Measurements from ENCODE around the gene ZCCHC4. TPM values are rescaled to one million over a fixed set of nuclear protein-coding genes. Genes with fewer than 3 reads are reported as not detected.

The ZCCHC4 gene
- total RNA-seq, 1 donor from 2014 or later = 9.0 TPM

GRCh38 chr4:25307596-25307995 is 5.0 kb upstream of the ZCCHC4 start:
- DNase-seq (ENCODE audit: low spot score) = no peak
- H3K27me3 Mint-ChIP-seq (ENCODE audit: unreplicated experiment) = no peaks in the 10 kb centered on the region
- no peaks in the 10 kb centered on the region for H3K9me3 Mint-ChIP-seq (ENCODE audit: unreplicated experiment)
- no peak overlapping the region for H3K27ac Mint-ChIP-seq (ENCODE audit: unreplicated experiment)
- no peak for TF ChIP-seq CTCF (IDR thresholded peaks at IDR 0.05; ENCODE audit: unreplicated experiment)
- no peaks in the 10 kb centered on the region for H3K36me3 Mint-ChIP-seq (ENCODE audit: low read depth, unreplicated experiment)
- no peaks in the 10 kb centered on the region for H3K4me1 Mint-ChIP-seq (ENCODE audit: unreplicated experiment)
- no peak overlapping the region for H3K4me3 Mint-ChIP-seq (ENCODE audit: unreplicated experiment)

- DNase-seq (ENCODE audit: low spot score) = no peak
- Mint-ChIP-seq H3K27me3 (ENCODE audit: unreplicated experiment) (no peaks in the 10 kb centered on the region), H3K27ac (ENCODE audit: unreplicated experiment) (no peak overlapping the region), H3K36me3 (ENCODE audit: low read depth, unreplicated experiment) (no peaks in the 10 kb centered on the region), H3K9me3 (ENCODE audit: unreplicated experiment) (no peaks in the 10 kb centered on the region), H3K4me1 (ENCODE audit: unreplicated experiment) (no peaks in the 10 kb centered on the region), H3K4me3 (ENCODE audit: unreplicated experiment) (no peak overlapping the region)
- no peak for TF ChIP-seq CTCF (IDR thresholded peaks at IDR 0.05; ENCODE audit: unreplicated experiment)
These were observed 4.3 kb upstream of the ZCCHC4 start for GRCh38 chr4:25308306-25308705.

GRCh38 chr4:25308761-25309160 is 3.8 kb upstream of the ZCCHC4 start:
- DNase-seq (ENCODE audit: low spot score) = no peak
- H3K36me3 Mint-ChIP-seq (ENCODE audit: low read depth, unreplicated experiment) = no peaks in the 10 kb centered on the region
- H3K27me3 Mint-ChIP-seq (ENCODE audit: unreplicated experiment) = no peaks in the 10 kb centered on the region
- H3K27ac Mint-ChIP-seq (ENCODE audit: unreplicated experiment) = no peak overlapping the region
- H3K9me3 Mint-ChIP-seq (ENCODE audit: unreplicated experiment) = no peaks in the 10 kb centered on the region
- no peaks in the 10 kb centered on the region for H3K4me1 Mint-ChIP-seq (ENCODE audit: unreplicated experiment)
- no peak for TF ChIP-seq CTCF (IDR thresholded peaks at IDR 0.05; ENCODE audit: unreplicated experiment)
- no peak overlapping the region for H3K4me3 Mint-ChIP-seq (ENCODE audit: unreplicated experiment)

- Mint-ChIP-seq H3K27me3 (ENCODE audit: unreplicated experiment) (no peaks in the 10 kb centered on the region), H3K4me1 (ENCODE audit: unreplicated experiment) (peaks cover 5% of the 10 kb centered on the region), H3K4me3 (ENCODE audit: unreplicated experiment) (no peak overlapping the region), H3K36me3 (ENCODE audit: low read depth, unreplicated experiment) (no peaks in the 10 kb centered on the region), H3K27ac (ENCODE audit: unreplicated experiment) (no peak overlapping the region), H3K9me3 (ENCODE audit: unreplicated experiment) (no peaks in the 10 kb centered on the region)
- no peak for TF ChIP-seq CTCF (IDR thresholded peaks at IDR 0.05; ENCODE audit: unreplicated experiment)
- no peak for DNase-seq (ENCODE audit: low spot score)
These were observed 2.3 kb upstream of the ZCCHC4 start for GRCh38 chr4:25310066-25310802.

- no peaks in the 10 kb centered on the region for H3K36me3 Mint-ChIP-seq (ENCODE audit: low read depth, unreplicated experiment)
These were observed 1.8 kb upstream of the ZCCHC4 start for GRCh38 chr4:25310803-25311166.

More at GRCh38 chr4:25310803-25311166, 1.8 kb upstream of the ZCCHC4 start:
- no peak overlapping the region for H3K27ac Mint-ChIP-seq (ENCODE audit: unreplicated experiment)
- no peaks in the 10 kb centered on the region for H3K27me3 Mint-ChIP-seq (ENCODE audit: unreplicated experiment)
- peaks cover 5% of the 10 kb centered on the region for H3K4me1 Mint-ChIP-seq (ENCODE audit: unreplicated experiment)
- no peak for DNase-seq (ENCODE audit: low spot score)
- no peak overlapping the region for H3K4me3 Mint-ChIP-seq (ENCODE audit: unreplicated experiment)
- TF ChIP-seq CTCF (IDR thresholded peaks at IDR 0.05; ENCODE audit: unreplicated experiment) = no peak
- H3K9me3 Mint-ChIP-seq (ENCODE audit: unreplicated experiment) = no peaks in the 10 kb centered on the region
